ENCODE data around the gene ZNF649.
"Not testable (repeated sequence)": the region's sequence is repeated elsewhere in the genome, so short reads cannot be mapped to it uniquely, and the experiment has no call there.

- not testable (repeated sequence) for TF ChIP-seq CTCF, POLR2A (IDR thresholded peaks at IDR 0.05)
These were observed 3.2 kb upstream of the ZNF649 start for GRCh38 chr19:51907981-51908380.

Data from heart left ventricle (tissue), 13 donors.